Measurements from ENCODE around the gene TLX1.

Gene TLX1

GRCh38 chr10:101112799-101113594, 18.1 kb upstream of the TLX1 start:
- DNase-seq, result no peak

- no peak for DNase-seq
Measured at GRCh38 chr10:101113890-101114403, 17.2 kb upstream of the TLX1 start.

- no peak for DNase-seq
Measured at GRCh38 chr10:101114646-101115045, 16.5 kb upstream of the TLX1 start.

- no peak for DNase-seq
Measured at GRCh38 chr10:101116754-101117153, 14.3 kb upstream of the TLX1 start.

- DNase-seq, result no peak
Measured at GRCh38 chr10:101118031-101118430, 13.1 kb upstream of the TLX1 start.

- no peak for DNase-seq
Measured at GRCh38 chr10:101120520-101120883, 10.6 kb upstream of the TLX1 start.

GRCh38 chr10:101120884-101121653, 10.0 kb upstream of the TLX1 start:
- no peak for DNase-seq

- no peak for DNase-seq
Measured at GRCh38 chr10:101121654-101122031, 9.5 kb upstream of the TLX1 start.

GRCh38 chr10:101122270-101123084, 8.6 kb upstream of the TLX1 start:
- DNase-seq, result no peak

GRCh38 chr10:101123085-101123814, 7.8 kb upstream of the TLX1 start:
- DNase-seq, result no peak

GRCh38 chr10:101123815-101124617, 7.1 kb upstream of the TLX1 start:
- DNase-seq, result no peak

- no peak for DNase-seq
Measured at GRCh38 chr10:101124933-101125332, 6.2 kb upstream of the TLX1 start.

GRCh38 chr10:101126684-101127628, 4.1 kb upstream of the TLX1 start:
- no peak for DNase-seq

GRCh38 chr10:101130141-101130540, 959 bp upstream of the TLX1 start:
- DNase-seq, result no peak

- no peak for DNase-seq
Measured at GRCh38 chr10:101131962-101132635, 999 bp downstream of the TLX1 start.

GRCh38 chr10:101132636-101133473, 1.8 kb downstream of the TLX1 start:
- DNase-seq, result no peak

- DNase-seq, result no peak
Measured at GRCh38 chr10:101133489-101134298, 2.6 kb downstream of the TLX1 start.
